Spleen (tissue), 7 donors: ENCODE results near the gene VWCE.
"Not testable (repeated sequence)": the region's sequence is repeated elsewhere in the genome, so short reads cannot be mapped to it uniquely, and the experiment has no call there.

ENCODE experiments used
- POLR2AphosphoS5 ChIP-seq, 3 donors: sonication (generic); formaldehyde crosslinking; IDR thresholded peaks; one replicate each; pipeline ENCODE4 v1.5.1; 2017; ENCODE audit warnings: antibody characterized with exemption in 3 of 3
- TF ChIP-seq, protein P1 (sequence below), 11 experiments: fragments of 200-600 bp in 7 of 11; fragments of 450-650 bp in 4 of 11; sonication (generic) in 4 of 11; IDR thresholded peaks in 8 of 11; conservative IDR thresholded peaks in 3 of 11; 1 replicate in 7 of 11; 2 replicates in 4 of 11; pipeline versions ENCODE4 v1.4.0 to v1.8.0; 2016 to 2021; ENCODE audit warnings: antibody characterized with exemption in 11 of 11, inconsistent platforms in 4 of 11, mild to moderate bottlenecking in 1 of 11
- donor health status: DM: no; HTN: no; CAD: no; lungs with moderate emphysema.
- donor health status: DM: no; HTN: no; CAD: no.
- donor health status: DM: no; HTN: no; CAD: no.

DNA sequence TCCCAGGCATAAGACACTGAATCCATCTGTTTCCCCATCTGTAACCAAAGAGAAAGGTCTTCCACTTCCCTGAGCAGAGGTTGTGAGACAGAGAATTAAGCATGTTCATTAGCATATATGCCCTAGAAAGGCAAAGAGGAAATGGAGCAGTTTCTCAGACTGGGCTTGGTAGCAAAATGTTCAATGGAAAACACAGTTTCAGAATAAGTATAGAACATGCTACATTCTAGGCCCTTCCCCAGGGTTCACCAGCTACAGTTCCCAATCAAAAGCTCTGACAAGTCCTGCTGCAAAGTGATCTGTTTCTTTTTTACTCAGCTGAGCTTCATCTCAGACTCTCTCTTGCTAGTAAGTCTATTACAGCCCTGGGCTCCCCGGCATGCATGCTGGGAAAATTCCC is 42.8 kb downstream of the VWCE start:
- TF ChIP-seq, protein P1, sequence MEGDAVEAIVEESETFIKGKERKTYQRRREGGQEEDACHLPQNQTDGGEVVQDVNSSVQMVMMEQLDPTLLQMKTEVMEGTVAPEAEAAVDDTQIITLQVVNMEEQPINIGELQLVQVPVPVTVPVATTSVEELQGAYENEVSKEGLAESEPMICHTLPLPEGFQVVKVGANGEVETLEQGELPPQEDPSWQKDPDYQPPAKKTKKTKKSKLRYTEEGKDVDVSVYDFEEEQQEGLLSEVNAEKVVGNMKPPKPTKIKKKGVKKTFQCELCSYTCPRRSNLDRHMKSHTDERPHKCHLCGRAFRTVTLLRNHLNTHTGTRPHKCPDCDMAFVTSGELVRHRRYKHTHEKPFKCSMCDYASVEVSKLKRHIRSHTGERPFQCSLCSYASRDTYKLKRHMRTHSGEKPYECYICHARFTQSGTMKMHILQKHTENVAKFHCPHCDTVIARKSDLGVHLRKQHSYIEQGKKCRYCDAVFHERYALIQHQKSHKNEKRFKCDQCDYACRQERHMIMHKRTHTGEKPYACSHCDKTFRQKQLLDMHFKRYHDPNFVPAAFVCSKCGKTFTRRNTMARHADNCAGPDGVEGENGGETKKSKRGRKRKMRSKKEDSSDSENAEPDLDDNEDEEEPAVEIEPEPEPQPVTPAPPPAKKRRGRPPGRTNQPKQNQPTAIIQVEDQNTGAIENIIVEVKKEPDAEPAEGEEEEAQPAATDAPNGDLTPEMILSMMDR (IDR thresholded peaks at IDR 0.05 in 8 of 11, conservative IDR thresholded peaks at IDR 0.05 in 3 of 11), result not testable (repeated sequence)
- not testable (repeated sequence) for TF ChIP-seq POLR2AphosphoS5 (IDR thresholded peaks at IDR 0.05)
